IMR-90 (cell line): ENCODE data around the gene IGFBP6. TPM values are rescaled to one million over a fixed set of nuclear protein-coding genes. Genes with fewer than 3 reads are reported as not detected.

Experiments
- ATAC-seq: fragments of 200-7000 bp; cut with Tn5 transposase; 2 replicates; pipeline ENCODE4 v1.9.1; 2020; ENCODE audit warnings: low read depth, mild to moderate bottlenecking, moderate library complexity
- BruUV-seq: library from RNA; stranded (reverse); fragments of 400-500 nt; replicated peaks from 2 replicates; lab custom pipeline; 2021; lab: Mats Ljungman, UMichigan
- CTCF ChIA-PET: fragments of 300-600 bp; formaldehyde crosslinking; extraction: SDS; loops from one replicate; lab custom pipeline; 2021; ENCODE audit warnings: antibody characterized with exemption; lab: Yijun Ruan, JAX
- POLR2A ChIA-PET: fragments of 300-600 bp; sonication (Branson Sonifier 250); formaldehyde crosslinking; loops from one replicate; lab custom pipeline; 2022; ENCODE audit warnings: antibody characterized with exemption; ENCODE audit not compliant: unreplicated experiment; lab: Charles Lee
- DNase-seq: peaks from one replicate; pipeline ENCODE4 v3.0.0; 2013
- H2AFZ ChIP-seq: replicated peaks from 2 replicates; pipeline ENCODE3; 2013; ENCODE audit warnings: low read length, mild to moderate bottlenecking; ENCODE audit not compliant: poor library complexity
- H2AK5ac ChIP-seq: 2 replicates; pipeline ENCODE4 v1.6.1; 2013; ENCODE audit warnings: low read depth, low read length, inconsistent platforms
- H2AK9ac ChIP-seq: replicated peaks from 2 replicates; pipeline ENCODE3; 2013; ENCODE audit warnings: mild to moderate bottlenecking, low read depth, low read length, moderate library complexity; ENCODE audit not compliant: poor library complexity
- H2BK120ac ChIP-seq: 2 replicates; pipeline ENCODE4 v1.6.1; 2013; ENCODE audit warnings: low read depth, low read length, inconsistent platforms
- H2BK15ac ChIP-seq: 3 replicates; pipeline ENCODE4 v1.6.1; 2013; ENCODE audit warnings: low read depth, low read length, inconsistent platforms
- H2BK20ac ChIP-seq: 2 replicates; pipeline ENCODE4 v1.6.1; 2013; ENCODE audit warnings: low read depth, mild to moderate bottlenecking, inconsistent platforms, low read length, moderate library complexity
- H2BK5ac ChIP-seq: 2 replicates; pipeline ENCODE4 v1.6.1; 2013; ENCODE audit warnings: mild to moderate bottlenecking, low read depth, low read length, inconsistent platforms; ENCODE audit not compliant: poor library complexity, severe bottlenecking
- H3K14ac ChIP-seq: replicated peaks from 2 replicates; pipeline ENCODE4 v1.6.1; 2013; ENCODE audit warnings: low read depth, low read length, inconsistent platforms
- H3K18ac ChIP-seq: 2 replicates; pipeline ENCODE4 v1.6.1; 2013; ENCODE audit warnings: low read depth, low read length, control low read depth
- H3K23ac ChIP-seq: 2 replicates; pipeline ENCODE4 v1.6.1; 2013; ENCODE audit warnings: low read depth, low read length, inconsistent platforms
- H3K27ac ChIP-seq: 2 replicates; pipeline ENCODE4 v1.5.1; 2013; ENCODE audit warnings: mild to moderate bottlenecking, control low read depth, low read length; ENCODE audit not compliant: insufficient read depth
- H3K27me3 ChIP-seq: 2 replicates; pipeline ENCODE4 v1.6.1; 2013; ENCODE audit warnings: low read length; ENCODE audit not compliant: control insufficient read depth, insufficient read depth
- H3K36me3 ChIP-seq: 2 replicates; pipeline ENCODE4 v1.6.1; 2013; ENCODE audit warnings: low read length, mixed read lengths; ENCODE audit not compliant: control insufficient read depth, insufficient read depth
- H3K4ac ChIP-seq: 2 replicates; pipeline ENCODE4 v1.6.1; 2013; ENCODE audit warnings: low read depth, low read length, inconsistent platforms
- H3K4me1 ChIP-seq: 2 replicates; pipeline ENCODE4 v1.6.1; 2013; ENCODE audit warnings: low read length, mixed read lengths; ENCODE audit not compliant: control insufficient read depth, insufficient read depth
- H3K4me2 ChIP-seq: 2 replicates; pipeline ENCODE4 v1.6.1; 2013; ENCODE audit warnings: low read depth, mild to moderate bottlenecking, control low read depth, low read length, moderate library complexity
- H3K4me3 ChIP-seq: 2 replicates; pipeline ENCODE4 v1.5.1; 2013; ENCODE audit warnings: low read depth, mild to moderate bottlenecking, control low read depth, low read length, moderate library complexity; ENCODE audit not compliant: insufficient read depth
- H3K56ac ChIP-seq: 2 replicates; pipeline ENCODE4 v1.6.1; 2013; ENCODE audit warnings: low read length, inconsistent platforms; ENCODE audit not compliant: insufficient read depth; ENCODE audit errors: extremely low read depth
- H3K79me1 ChIP-seq, 2 experiments: 2 replicates each; pipeline ENCODE4 v1.6.1; 2013; ENCODE audit warnings: low read length in 2 of 2, inconsistent platforms in 1 of 2, low read depth in 1 of 2
- H3K9ac ChIP-seq: 2 replicates; pipeline ENCODE4 v1.6.1; 2013; ENCODE audit warnings: low read depth, low read length, control low read depth
- H3K9me1 ChIP-seq: 2 replicates; pipeline ENCODE4 v1.6.1; 2013; ENCODE audit warnings: low read length, inconsistent platforms; ENCODE audit not compliant: insufficient read depth
- H3K9me3 ChIP-seq: 2 replicates; pipeline ENCODE4 v1.6.1; 2013; ENCODE audit warnings: low read length; ENCODE audit not compliant: control insufficient read depth, insufficient read depth
- H4K20me1 ChIP-seq: 2 replicates; pipeline ENCODE4 v1.6.1; 2013; ENCODE audit warnings: low read length, inconsistent platforms; ENCODE audit not compliant: insufficient read depth
- H4K5ac ChIP-seq: 2 replicates; pipeline ENCODE4 v1.6.1; 2013; ENCODE audit warnings: mild to moderate bottlenecking, low read depth, low read length, control low read depth
- H4K8ac ChIP-seq, 2 experiments: 2 replicates each; pipeline ENCODE4 v1.6.1; 2013; ENCODE audit warnings: low read depth in 2 of 2, low read length in 2 of 2, control low read depth in 1 of 2, inconsistent platforms in 1 of 2
- H4K91ac ChIP-seq: 2 replicates; pipeline ENCODE4 v1.6.1; 2013; ENCODE audit warnings: low read depth, low read length, inconsistent platforms; ENCODE audit not compliant: insufficient read depth
- CEBPB ChIP-seq: IDR thresholded peaks from 2 replicates; pipeline ENCODE4 v1.6.1; 2012; ENCODE audit warnings: low read depth, low read length, improper control_type of control experiment
- CTCF ChIP-seq: conservative IDR thresholded peaks from 2 replicates; pipeline ENCODE4 v1.5.1; 2012; ENCODE audit warnings: mild to moderate bottlenecking, low read depth, low read length, improper control_type of control experiment
- ELK1 ChIP-seq: fragments of 150-350 bp; IDR thresholded peaks from 2 replicates; pipeline ENCODE4 v1.6.1; 2016; ENCODE audit warnings: low read depth, mild to moderate bottlenecking, low read length, moderate library complexity, borderline replicate concordance
- FOS ChIP-seq: fragments of 150-350 bp; IDR thresholded peaks from 2 replicates; pipeline ENCODE4 v1.6.1; 2016; ENCODE audit warnings: low read depth, low read length
- RFX5 ChIP-seq: IDR thresholded peaks from 2 replicates; pipeline ENCODE4 v1.8.0; 2012; ENCODE audit warnings: low read depth, mild to moderate bottlenecking, low read length, moderate library complexity
- SMC3 ChIP-seq: fragments of 150-350 bp; IDR thresholded peaks from 2 replicates; pipeline ENCODE4 v1.6.1; 2016; ENCODE audit warnings: low read depth, mild to moderate bottlenecking, antibody characterized with exemption, low read length, moderate library complexity
- USF2 ChIP-seq: fragments of 150-350 bp; IDR thresholded peaks from 2 replicates; pipeline ENCODE4 v1.6.1; 2017; ENCODE audit warnings: mild to moderate bottlenecking, antibody characterized with exemption, low read length, low read depth
- WGBS, 2 experiments: methylation state at CpG; one replicate each; pipeline versions ENCODE4 v1.1.5 to v1.1.7; 2013; ENCODE audit warnings: missing lambda C conversion rate in 2 of 2; ENCODE audit not compliant: insufficient read length in 1 of 2; ENCODE audit errors: extremely low coverage in 2 of 2; 5-methylcytosine and 5-hydroxymethylcytosine counted together
- dilution Hi-C: fragments of 300-500 bp; cut with HindIII; formaldehyde crosslinking; loops from one replicate; pipeline ENCODE4 v1.14.3; 2018; ENCODE audit warnings: low sequenced_read_pairs; ENCODE audit not compliant: unreplicated experiment
- in situ Hi-C: fragments of 300-500 bp; cut with MboI; formaldehyde crosslinking; loops from 3 replicates; pipeline ENCODE4 v1.14.3; 2019; ENCODE audit warnings: low sequenced_read_pairs, inconsistent platforms, mixed read lengths
- intact Hi-C: fragments of 100-400 bp; cut with micrococcal nuclease; formaldehyde crosslinking; loops from 2 replicates; pipeline ENCODE4 v1.10.0; 2022
- polyA plus RNA-seq, 3 experiments: library from polyadenylated mRNA; depleted of rRNA; stranded (reverse); fragments of >200 nt; gene quantifications; 2 replicates each; pipeline ENCODE4 v1.2.3, GENCODE V29; 2012; ENCODE audit warnings: low replicate concordance in 1 of 3
- total RNA-seq: library from RNA; depleted of rRNA; stranded (reverse); fragments of >200 nt; gene quantifications from 2 replicates; pipeline ENCODE4 v1.2.3, GENCODE V29; 2012

IGFBP6 gene
- total and polyA plus RNA-seq, 2 of the 4 experiments (the other 2 are of a cell fraction) = 124 to 337 TPM

- intact Hi-C loops = no loop called here
- in situ Hi-C loops = no loop called here
- BruUV-seq = no TSS peak
- Histone ChIP-seq H3K4ac (no peak overlapping the region), H3K9me1 (peaks cover 5% of the 10 kb centered on the region; the same call in 1 of the 2 replicates), H3K27me3 (no peaks in the 10 kb centered on the region), H3K18ac (no peak overlapping the region), H3K27ac (no peak overlapping the region), H3K4me2 (no peak overlapping the region), H3K4me1 (peaks cover 15% of the 10 kb centered on the region), H4K20me1 (peaks cover 2% of the 10 kb centered on the region), H2AFZ (peak overlapping the region; percentile 25), H3K36me3 (peaks cover 82% of the 10 kb centered on the region), H4K8ac (no peak overlapping the region), H2BK5ac (no peak overlapping the region), H2BK20ac (no peak overlapping the region), H3K9me3 (no peaks in the 10 kb centered on the region), H3K23ac (no peak overlapping the region), H3K79me1 (peaks cover 0 to 36% of the 10 kb centered on the region in 2 experiments; a peak in 2 of 4 replicates), H3K9ac (no peak overlapping the region), H2BK120ac (no peak overlapping the region), H2AK5ac (no peak overlapping the region), H2AK9ac (no peak overlapping the region), H3K4me3 (no peak overlapping the region), H4K5ac (no peak overlapping the region), H3K14ac (no peak overlapping the region), H3K56ac (no peak overlapping the region), H4K91ac (no peak overlapping the region), H2BK15ac (no peak overlapping the region)
- dilution Hi-C loops = no loop called here
- no peak for TF ChIP-seq SMC3
- TF ChIP-seq RFX5 = no peak
- TF ChIP-seq FOS = no peak
- no peak for TF ChIP-seq CTCF
- no peak for TF ChIP-seq CEBPB
- no peak for TF ChIP-seq ELK1
- no peak for TF ChIP-seq USF2
- WGBS, 2 experiments = 76% methylated on average over 12 of the region's 35 CpGs; no CpG with 5 or more reads in 1 of the 2 experiments
- ATAC-seq (no peak), DNase-seq (no peak)
- ChIA-PET CTCF (no interaction called here), POLR2A (no interaction called here)
Measured at GRCh38 chr12:53058674-53059433, 38.6 kb upstream of the IGFBP6 start.
